ENCODE data around the gene CWC15.
"Not testable (repeated sequence)": the region's sequence is repeated elsewhere in the genome, so short reads cannot be mapped to it uniquely, and the experiment has no call there.

The CWC15 gene

DNA sequence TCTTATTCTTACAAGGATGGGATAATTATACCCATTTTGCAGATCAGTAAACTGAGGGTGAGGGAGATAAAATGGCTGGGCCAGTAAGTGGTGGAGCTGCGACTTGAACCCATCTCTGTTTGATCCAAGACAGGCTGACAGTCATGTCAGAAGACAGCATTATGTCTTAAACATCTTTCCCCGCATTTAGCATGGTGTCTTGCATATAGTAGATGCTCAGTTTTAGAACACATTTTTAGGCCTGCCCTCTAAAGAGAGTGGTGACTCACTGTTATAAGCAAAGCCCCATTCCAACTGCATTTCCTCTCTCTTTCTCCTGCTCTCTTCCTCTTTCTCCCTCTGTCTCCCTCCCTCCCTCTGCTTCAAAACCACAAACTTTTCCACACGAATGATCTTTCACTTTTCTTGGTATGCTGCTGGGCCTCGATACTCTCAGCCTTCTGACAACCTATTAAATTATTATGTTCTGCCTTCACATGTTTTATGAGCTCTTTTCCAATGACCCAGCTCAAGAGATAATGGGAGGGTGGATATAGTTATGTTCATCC lies 25.2 kb downstream of the CWC15 start:
- DNase-seq (ENCODE audit: low read depth), result no peak

DNA sequence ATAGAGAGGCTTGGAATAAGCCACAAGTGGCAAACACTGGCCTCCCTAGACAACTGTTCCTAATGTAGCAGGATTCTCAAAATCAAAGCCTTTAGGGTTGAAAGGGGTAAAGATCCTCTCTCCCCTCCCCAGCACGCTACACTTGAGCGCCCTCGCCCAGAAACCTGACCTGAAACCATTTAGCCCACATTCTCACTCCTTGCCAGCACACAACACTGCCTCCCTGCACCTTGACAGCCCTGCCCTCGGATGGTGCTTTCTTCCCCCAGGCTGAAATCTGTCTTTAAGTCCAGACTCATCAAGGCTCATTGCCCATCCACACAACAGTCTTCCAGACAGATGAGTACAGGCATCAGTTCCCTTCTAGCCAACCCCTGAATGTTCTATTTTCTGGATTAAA lies 26.5 kb downstream of the CWC15 start:
- no peak for DNase-seq (ENCODE audit: low read depth)

DNA sequence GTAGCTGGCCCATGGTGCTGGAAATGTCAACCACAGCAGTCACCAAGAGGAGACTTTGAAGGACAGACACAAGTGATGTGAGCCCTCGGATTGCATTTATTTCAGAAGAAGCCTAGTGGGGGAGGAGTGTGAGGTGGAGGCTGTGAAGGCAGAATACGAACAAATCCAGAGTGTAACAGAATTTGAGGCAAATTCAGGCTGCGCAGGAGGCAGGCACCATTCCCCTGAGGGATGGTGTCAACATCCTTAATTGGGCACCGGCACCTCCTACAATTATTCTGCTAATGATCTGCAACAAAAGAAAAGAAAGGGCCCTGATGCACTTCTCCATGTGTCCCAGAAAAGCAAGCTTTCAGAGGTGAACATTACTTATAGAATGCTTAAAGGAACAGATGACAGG lies 32.2 kb downstream of the CWC15 start:
- DNase-seq (ENCODE audit: low read depth), result no peak

DNA sequence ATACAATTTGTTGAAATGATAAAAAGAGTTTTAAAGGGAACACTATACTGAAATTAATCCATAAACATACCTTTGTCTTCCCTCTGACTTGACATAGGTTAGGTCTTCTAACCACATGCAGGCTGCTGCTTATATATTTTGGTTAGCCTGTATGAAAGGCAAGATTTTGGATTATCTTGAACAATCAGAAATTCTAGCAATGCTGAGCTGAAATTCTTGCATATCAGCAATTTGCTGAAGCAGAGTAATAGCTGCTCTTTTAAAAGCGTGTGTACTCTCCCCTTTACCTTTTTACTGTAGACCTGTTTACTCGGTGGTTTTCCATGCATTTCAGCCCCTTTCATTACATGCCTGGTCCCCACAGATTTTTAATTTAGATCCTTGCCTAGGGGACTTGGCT lies 34.0 kb downstream of the CWC15 start:
- DNase-seq (ENCODE audit: low read depth), result no peak

DNA sequence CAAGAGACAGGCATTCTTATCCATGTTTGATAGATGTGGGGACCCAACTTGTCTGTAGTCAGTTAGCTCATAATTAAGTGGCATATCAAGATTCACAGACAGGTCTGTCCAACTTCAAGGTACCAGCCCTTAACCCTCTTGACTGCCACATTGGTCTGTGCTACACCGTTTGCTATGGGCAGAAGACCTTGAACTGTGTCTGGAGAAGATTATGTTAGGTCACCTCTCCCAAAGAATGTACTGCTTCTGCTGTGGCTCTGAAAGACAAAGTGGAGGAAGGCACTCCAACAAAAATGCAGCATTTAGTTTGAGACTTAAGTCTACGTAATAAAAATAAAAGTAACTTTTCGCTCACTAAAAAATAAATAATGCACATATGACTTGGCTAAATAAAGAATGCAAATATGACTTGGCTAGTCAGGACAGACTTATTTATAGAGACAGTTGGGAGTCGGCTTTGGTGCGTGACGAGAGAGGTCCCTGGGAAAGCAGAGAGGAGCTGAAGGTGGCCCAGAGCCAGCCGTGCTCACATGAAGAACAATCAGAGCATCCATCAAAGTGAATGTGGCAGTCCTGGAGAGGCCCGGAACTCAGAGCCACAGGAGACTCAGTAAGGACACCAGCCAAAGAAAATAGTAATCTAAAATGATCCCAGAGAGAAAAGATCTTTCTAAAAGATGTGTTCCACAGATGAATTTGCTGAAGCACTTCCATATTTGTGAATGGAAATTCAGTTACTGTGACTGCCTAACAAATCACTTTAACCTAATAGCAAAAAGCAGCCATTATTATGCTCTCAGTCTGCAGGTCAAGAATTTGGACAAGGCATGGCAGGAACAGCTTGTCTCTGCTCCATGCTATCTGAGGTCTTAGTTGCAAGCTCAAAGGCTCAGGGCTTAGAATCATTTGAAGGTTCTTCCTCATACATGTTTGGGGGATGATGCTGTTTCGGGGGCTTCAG lies 35.0 kb downstream of the CWC15 start:
- DNase-seq (ENCODE audit: low read depth), result no peak

DNA sequence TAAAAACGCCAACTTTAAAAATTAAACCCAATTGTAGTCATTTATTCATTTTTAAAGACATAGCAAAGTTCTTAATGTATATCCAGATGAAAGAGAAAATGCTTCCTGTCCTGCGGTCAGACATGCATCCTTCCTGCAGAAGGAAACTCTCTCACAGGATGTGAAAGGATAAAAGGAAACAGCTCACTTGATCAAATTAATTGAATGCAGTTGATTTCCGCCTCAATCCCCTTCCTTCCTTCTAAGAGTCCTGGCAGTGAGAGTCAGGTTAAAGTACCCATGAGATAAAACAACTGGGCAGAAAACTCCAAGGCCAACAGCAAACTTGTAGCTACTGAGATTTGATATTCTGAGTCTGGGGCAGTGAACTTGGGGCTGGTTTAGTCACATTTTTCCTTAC lies 38.5 kb downstream of the CWC15 start:
- DNase-seq (ENCODE audit: low read depth), result no peak

DNA sequence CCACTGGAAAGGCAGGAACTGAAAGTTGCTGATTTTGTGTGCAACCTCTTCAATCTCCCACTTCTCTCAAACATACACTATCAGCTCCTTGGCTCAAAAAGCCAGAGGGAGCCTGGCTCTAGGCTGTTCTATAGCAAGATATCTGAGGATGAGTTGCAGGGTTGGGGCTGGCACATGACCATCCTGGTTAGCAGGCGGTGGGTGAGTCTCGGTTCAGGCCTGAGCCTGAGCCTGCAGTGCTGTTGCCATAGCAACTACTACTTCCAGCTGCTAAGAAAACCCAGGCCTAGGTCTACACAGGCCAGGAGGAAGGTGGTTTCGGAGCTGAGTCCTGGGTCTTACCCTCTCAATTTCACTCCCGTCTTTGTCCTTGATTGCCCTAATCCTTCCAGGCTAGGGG lies 39.0 kb downstream of the CWC15 start:
- no peak for DNase-seq (ENCODE audit: low read depth)

DNA sequence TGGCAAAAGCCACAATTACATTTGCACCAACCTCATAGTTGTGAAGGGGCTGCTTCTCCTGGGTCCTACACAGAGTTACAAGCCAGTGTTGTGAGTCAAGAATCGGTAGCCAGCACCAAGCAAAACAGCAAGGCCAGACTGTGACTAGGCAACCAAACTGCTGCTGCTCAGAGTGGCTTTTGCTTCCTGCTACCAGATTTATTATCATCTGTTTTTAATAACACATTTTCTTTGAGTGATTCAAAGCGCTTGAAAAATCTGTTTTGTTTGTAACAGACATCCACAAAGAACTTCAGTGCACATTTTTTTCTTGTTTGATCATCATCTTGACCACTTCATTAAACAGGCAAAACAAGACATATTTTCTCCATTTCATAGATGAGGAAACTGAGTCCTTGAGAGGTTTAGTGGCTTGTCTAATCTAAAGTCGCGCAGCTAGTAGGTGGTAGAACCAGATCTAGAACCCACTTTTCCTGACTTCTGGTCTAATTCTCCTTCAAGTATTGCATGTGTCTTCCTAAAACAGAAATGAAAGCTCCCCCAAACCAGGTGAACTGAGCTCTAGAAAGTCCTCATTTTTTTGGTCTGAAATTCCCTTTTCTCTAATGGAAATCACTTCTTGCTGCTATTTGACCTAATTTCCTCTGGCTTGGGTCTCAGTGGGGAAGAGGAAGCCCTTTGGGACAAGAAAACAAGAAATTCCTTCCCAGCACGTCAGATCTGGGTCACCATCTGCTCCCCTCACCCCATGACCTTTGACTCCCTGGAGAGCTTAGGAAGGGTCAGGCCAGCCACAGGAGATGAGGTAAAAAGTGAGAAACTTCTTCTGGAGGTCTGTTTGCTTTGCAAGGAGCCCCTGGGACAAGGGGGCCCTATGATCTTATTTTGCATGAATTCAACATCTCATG lies 39.9 kb downstream of the CWC15 start:
- no peak for DNase-seq (ENCODE audit: low read depth)

DNA sequence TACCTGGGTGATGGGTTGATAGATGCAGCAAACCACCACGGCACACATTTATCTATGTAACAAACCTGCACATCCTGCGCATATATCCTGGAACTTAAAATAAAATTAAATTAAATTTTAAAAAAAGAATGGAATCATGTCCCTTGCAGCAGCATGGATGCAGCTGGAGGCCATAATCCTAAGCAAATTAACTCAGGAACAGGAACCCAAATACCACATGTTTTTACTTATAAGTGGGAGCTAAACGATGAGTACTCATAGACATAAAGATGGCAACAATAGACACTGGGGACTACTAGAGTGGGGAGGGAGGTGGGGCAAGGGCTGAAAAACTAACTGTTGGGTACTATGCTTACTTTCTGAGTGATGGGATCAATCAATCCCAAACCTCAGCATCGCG lies 40.9 kb downstream of the CWC15 start:
- DNase-seq (ENCODE audit: low read depth), result no peak

DNA sequence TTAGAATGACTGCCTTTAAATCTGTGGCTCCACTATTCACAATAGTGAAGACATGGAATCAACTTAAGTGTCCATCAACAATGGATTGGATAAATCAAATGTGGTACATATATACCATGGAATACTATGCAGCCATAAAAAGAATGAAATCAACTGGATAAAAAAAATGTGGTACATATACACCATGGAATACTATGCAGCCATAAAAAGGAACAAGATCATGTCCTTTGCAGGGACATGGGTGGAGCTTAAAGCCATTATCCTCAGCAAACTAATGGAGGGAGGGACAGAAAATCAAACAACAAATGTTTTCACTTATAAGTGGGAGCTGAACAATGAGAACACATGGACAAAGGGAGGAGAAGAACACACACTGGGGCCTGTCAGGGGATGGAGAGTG lies 41.3 kb downstream of the CWC15 start:
- not testable (repeated sequence) for DNase-seq (ENCODE audit: low read depth)

DNA sequence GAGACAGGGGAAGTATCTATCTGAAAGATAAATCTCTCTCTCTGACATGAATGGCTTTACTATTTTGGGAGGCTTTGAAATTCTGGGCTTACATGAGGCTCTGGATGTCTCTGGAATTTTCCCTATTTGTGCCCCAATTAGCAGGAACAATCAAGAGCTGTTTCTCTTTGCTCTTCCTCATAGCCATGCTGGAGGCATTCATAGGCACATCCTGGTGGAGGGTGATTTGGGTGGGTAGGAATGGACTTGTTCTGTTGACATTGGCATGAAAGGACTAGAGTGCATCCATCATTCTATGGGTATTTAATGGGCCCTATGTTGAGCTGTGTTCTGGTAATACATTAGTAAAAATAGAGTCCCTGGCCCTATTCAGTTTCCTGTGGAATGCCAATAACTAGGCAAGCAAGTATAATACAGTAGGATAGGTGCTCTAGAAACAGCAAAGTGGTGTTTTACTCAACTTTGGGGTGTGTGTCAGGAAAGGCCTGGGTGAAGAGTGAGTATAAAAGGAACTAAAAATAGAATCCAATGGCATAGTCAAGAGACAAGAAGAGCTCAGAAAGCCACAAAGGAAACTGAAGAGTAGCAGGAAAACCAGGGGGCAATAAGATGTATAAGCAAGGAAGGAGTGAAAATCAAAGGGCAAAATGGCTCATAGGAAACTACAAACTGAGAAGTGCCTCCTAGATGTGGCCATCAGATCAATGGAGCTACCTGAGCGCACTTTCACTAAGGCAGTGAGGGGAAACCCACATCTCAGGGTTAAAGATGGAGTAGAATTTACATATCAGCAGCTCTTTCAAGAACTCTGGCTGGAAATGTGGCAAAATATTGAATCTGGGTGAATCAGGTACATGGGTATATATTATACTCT lies 45.0 kb downstream of the CWC15 start:
- no peak for DNase-seq (ENCODE audit: low read depth)

DNA sequence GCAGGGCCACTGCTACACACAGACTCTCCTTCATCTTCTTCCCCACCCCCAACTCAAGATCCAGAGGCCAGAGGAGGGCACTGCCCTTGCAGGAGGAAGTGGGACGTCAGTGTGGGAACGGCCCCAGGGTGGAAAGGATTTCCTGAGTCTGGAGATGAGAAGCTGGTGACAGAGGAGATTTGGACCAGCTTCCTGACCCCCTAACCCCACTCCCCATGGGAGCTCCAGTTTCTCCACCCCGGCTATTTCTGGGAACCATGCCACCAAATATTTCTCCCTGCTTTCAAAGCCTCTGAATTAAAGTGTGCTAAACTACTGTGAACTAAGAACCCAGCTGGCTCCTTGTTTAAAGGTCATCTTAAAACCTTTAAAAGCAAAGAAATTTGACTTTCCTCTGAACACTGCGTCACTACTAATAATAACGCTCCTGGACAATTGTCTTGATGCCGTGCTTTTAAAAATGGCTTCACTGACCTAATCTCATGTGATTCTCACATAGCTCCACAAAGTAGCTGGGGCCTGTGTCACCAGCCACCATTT lies 46.6 kb downstream of the CWC15 start:
- no peak for DNase-seq (ENCODE audit: low read depth)

DNA sequence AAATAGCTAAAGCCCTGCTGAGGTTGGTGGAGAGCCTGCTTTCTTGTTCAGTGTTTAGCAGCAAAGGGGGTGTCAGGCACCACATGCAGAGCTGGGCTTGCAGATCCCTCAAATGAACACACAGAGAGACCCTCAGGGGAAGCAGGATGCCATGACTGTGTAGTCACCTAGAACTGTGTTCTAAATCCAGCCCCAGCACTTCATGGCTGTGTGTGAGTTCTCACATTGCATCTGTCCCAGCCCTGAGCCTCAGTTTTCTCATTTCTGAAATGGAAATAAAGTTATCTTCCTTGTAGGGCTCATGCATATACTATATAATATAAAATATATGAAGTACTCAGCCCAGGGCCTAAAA lies 47.1 kb downstream of the CWC15 start:
- DNase-seq (ENCODE audit: low read depth), result no peak

DNA sequence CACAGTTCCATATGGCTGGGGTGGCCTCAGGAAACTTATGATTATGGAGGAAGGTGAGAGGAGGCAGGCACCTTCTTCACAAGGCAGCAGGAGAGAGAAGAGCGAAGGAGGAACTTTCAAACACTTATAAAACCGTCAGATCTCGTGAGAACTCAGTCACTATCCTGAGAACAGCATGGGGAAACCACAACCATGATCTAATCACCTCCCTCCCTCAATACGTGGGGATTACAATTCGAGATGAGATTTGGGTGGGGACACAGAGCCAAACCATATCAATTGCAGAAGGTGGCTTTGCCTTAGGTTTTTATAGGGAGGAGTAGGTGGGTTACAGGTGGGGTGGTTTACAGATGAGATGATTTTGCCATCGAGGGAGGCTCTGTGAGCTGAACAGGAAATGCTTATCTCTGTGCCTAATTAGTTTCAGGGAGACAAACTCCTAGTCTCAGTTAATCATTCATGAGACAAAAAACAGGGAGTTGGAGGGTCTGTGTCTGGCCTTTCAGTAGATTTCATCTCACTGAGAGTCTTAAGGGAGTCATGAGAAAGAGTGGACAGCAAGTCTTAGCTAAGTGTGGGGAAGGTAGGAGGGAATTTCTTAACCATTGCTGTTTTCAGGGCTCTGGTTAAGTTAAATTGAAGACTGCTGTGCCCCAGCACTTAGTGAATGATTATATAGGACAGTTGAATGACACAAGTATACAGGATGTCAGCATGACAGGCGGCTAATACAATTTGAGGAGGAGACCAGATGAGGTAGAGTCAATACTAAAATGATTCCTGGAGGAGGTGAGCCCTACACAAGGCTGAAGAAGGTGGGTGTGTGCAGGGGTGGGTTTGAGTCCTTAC lies 47.7 kb downstream of the CWC15 start:
- DNase-seq (ENCODE audit: low read depth), result no peak

DNA sequence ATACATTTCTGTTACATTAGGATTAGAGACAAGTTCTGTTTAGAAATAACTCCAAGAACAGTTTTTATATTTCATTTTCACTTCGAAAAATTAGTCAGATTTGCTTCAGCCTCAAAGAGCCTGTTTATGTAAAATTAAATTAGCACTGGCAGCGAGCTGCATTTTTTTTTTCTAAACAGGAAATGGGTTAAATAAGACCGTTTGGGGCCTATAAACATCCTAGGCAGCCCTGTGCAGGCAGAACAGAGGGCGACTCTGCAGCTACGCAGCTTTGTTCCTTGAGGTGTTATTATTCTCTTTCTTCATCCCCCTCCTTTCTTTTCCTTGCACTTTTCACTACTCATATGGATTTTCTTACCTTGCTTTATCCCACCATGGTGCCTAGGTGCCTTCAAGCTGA lies 48.7 kb downstream of the CWC15 start:
- no peak for DNase-seq (ENCODE audit: low read depth)

DNA sequence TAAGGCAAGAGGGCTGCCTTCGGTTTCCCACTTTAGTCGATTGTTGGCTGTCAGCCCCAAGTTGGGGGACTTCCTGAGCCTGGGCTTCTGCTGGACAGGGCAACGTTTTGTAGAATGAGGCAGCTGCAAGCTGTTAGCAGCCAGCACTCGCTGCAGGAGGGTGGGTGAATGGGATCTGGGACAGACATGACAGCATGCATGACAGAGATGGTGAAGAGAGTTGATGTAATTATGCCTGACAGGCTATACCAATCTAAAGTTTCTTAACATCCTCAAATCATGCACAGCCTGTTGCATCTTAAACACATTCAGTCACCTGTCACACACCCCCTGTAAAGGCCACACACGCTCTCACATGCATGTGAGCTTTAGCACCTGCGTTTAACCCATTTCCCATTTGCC lies 49.2 kb downstream of the CWC15 start:
- DNase-seq (ENCODE audit: low read depth), result no peak

DNA sequence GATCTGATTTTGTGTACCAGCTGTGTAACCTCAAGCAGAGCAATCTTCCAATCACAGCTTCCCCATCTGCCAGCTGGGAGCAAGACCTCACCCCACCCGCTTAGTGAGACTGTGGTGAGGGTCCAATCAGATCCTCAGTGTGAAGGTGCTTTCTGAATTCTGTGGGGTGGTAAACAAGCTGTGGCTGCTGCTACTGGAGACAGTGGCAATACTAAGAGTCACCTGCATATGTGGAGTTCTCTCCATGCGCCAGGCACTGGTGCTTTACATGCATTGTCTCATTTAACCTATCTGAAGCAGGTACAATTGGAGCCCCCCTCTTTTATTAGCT lies 50.4 kb downstream of the CWC15 start:
- DNase-seq (ENCODE audit: low read depth), result no peak

DNA sequence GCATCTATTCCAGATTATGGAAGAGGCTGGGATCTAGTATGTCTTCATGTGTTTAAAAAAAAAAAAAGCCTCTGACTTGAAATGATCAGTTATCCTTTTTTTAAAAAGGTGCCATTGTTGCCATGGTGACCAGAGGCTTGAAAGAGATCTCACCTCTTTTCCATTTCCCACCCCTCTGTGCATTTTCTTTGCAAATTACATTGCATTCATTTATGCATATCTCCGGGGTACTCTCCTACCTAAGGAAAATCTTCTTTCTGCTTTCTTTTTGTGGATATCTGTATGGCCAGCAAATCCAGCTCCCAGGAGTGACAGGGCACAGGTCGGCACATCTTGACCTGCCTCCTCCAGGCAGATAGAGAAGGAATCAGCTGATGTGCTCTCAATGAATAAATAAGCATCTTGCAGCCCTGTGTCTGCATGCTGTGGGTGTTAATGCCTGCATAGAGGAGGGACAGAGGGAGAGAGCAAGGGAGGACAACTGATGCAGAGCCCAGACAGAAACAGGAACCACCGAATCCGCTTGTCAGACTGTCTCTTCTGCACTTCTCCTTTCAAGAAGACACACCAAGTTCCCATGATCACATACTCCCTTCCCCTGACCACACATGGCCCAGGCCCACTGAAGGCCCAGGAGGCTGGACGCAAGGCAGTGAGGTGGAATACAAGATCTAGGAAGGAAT lies 50.9 kb downstream of the CWC15 start:
- DNase-seq (ENCODE audit: low read depth), result no peak

DNA sequence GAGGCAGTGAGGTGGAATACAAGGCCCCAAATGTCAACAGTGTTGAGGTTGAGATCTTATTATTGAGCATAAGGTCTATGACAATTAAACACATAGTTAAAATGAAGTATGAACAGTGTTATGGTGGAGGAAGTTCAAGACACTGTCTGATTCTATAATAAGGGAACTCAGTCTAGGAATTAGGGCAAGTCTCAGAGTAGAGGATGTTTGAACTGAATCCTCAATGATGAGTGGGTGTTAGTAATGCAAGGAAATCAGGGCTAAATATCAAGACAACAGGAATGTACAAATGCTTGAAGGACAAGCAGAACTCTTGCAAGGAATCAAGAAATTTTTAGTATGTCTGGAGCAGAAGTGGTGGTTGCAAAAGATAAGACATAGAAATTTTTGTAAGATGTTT lies 53.0 kb downstream of the CWC15 start:
- DNase-seq (ENCODE audit: low read depth), result no peak

DNA sequence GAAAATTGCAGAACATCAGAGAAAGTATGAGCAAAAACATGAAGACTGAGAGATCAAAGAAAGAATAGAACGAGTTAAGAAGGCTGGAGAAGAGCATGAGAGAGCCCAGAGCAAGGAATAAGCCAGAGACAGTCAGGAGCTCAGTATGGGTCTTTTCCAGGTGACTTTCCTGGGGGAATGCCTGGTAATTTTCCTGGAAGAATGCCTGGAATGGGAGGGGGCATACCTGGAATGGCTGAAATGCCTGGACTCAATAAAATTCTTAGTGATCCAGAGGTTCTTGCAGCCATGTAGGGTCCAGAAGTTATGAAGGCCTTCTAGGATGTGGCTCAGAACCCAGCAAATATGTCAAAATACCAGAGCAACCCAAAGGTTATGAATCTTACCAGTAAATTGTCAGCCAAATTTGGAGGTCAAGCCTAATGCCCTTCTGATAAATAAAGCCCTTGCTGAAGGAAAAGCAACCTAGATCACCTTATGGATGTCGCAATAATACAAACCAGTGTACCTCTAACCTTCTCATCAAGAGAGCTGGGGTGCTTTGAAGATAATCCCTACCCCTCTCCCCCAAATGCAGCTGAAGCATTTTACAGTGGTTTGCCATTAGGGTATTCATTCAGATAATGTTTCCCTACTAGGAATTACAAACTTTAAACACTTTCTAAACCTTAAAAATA lies 59.5 kb downstream of the CWC15 start:
- not testable (repeated sequence) for DNase-seq (ENCODE audit: low read depth)

All from stimulated activated CD8-positive, alpha-beta memory T cell treated with anti-CD3 and anti-CD28 coated beads, Interleukin-4, amount 100 ng/mL, for 24 hours (primary cell).